Activated CD8-positive, alpha-beta memory T cell treated with anti-CD3 and anti-CD28 coated beads, Interleukin-2, amount 10 ng/mL, durations not matched to agents 7 days and 5 days (primary cell): ENCODE results near the gene RASD1. TPM values are rescaled to one million over a fixed set of nuclear protein-coding genes. Genes with fewer than 3 reads are reported as not detected.

Source experiments
- ATAC-seq: fragments of 150-1000 bp; cut with Tn5 transposase; one replicate; pipeline ENCODE4 v1.10.0; 2021; ENCODE audit warnings: moderate library complexity
- CTCF ChIA-PET: fragments of 350-600 bp; sonication (Branson Sonifier 250); formaldehyde crosslinking; loops from one replicate; lab custom pipeline; 2021; ENCODE audit warnings: antibody characterized with exemption; lab: Charles Lee
- DNase-seq: peaks from one replicate; pipeline ENCODE4 v3.0.0-alpha.2; 2020
- H3K27ac Mint-ChIP-seq: one replicate; pipeline ENCODE4 v1.8.0; 2021; ENCODE audit warnings: mild to moderate bottlenecking, mixed read lengths
- H3K27me3 Mint-ChIP-seq: one replicate; pipeline ENCODE4 v1.8.0; 2021; ENCODE audit warnings: mixed read lengths
- H3K36me3 Mint-ChIP-seq: one replicate; pipeline ENCODE4 v1.8.0; 2021; ENCODE audit warnings: mild to moderate bottlenecking, mixed read lengths
- H3K4me1 Mint-ChIP-seq: one replicate; pipeline ENCODE4 v1.8.0; 2021; ENCODE audit warnings: mixed read lengths
- H3K4me3 Mint-ChIP-seq: one replicate; pipeline ENCODE4 v1.8.0; 2021; ENCODE audit warnings: mild to moderate bottlenecking, moderate library complexity, mixed read lengths
- H3K9me3 Mint-ChIP-seq: one replicate; pipeline ENCODE4 v1.8.0; 2022; ENCODE audit warnings: low read depth, mixed read lengths
- total RNA-seq, 2 experiments: library from RNA; stranded (reverse); gene quantifications; one replicate each; pipeline ENCODE4 v1.2.3, GENCODE V29; 2021

The RASD1 gene
- total RNA-seq, 2 experiments from 2014 or later: 2.2 to 2.5 TPM

GRCh38 chr17:17523001-17523730 is 27.0 kb upstream of the RASD1 start:
- no peaks in the 10 kb centered on the region for H3K36me3 Mint-ChIP-seq
- no peak overlapping the region for H3K27ac Mint-ChIP-seq
- DNase-seq (no peak), ATAC-seq (no peak)
- CTCF ChIA-PET: interaction anchor here (1.7 to 3.0 kb wide), 2 partner anchors 12 to 27 kb away, joined by 5 to 9 read pairs; partner anchors contain the start of gene RASD1
- no peaks in the 10 kb centered on the region for H3K9me3 Mint-ChIP-seq
- H3K4me3 Mint-ChIP-seq: no peak overlapping the region
- no peaks in the 10 kb centered on the region for H3K4me1 Mint-ChIP-seq
- H3K27me3 Mint-ChIP-seq: no peaks in the 10 kb centered on the region

GRCh38 chr17:17520599-17521232 is 24.5 kb upstream of the RASD1 start:
- no peaks in the 10 kb centered on the region for H3K36me3 Mint-ChIP-seq
- no peak overlapping the region for H3K4me3 Mint-ChIP-seq
- no peak for DNase-seq
- no peak overlapping the region for H3K27ac Mint-ChIP-seq
- no peaks in the 10 kb centered on the region for H3K9me3 Mint-ChIP-seq
- no peaks in the 10 kb centered on the region for H3K27me3 Mint-ChIP-seq
- ATAC-seq: no peak
- CTCF ChIA-PET: no interaction called here
- no peaks in the 10 kb centered on the region for H3K4me1 Mint-ChIP-seq

- no peak for DNase-seq
- no peak overlapping the region for H3K27ac Mint-ChIP-seq
- no peaks in the 10 kb centered on the region for H3K4me1 Mint-ChIP-seq
- no peak for ATAC-seq
- no peaks in the 10 kb centered on the region for H3K9me3 Mint-ChIP-seq
- no peaks in the 10 kb centered on the region for H3K27me3 Mint-ChIP-seq
- CTCF ChIA-PET: no interaction called here
- no peaks in the 10 kb centered on the region for H3K36me3 Mint-ChIP-seq
- H3K4me3 Mint-ChIP-seq: no peak overlapping the region
Observed at GRCh38 chr17:17519886-17520285, 23.7 kb upstream of the RASD1 start.

GRCh38 chr17:17518951-17519350 is 22.8 kb upstream of the RASD1 start:
- no peaks in the 10 kb centered on the region for H3K4me1 Mint-ChIP-seq
- H3K27ac Mint-ChIP-seq: no peak overlapping the region
- DNase-seq (no peak), ATAC-seq (no peak)
- no peak overlapping the region for H3K4me3 Mint-ChIP-seq
- H3K27me3 Mint-ChIP-seq: no peaks in the 10 kb centered on the region
- H3K9me3 Mint-ChIP-seq: no peaks in the 10 kb centered on the region
- H3K36me3 Mint-ChIP-seq: no peaks in the 10 kb centered on the region
- CTCF ChIA-PET: no interaction called here

GRCh38 chr17:17518014-17518413 is 21.8 kb upstream of the RASD1 start:
- DNase-seq (no peak), ATAC-seq (no peak)
- Mint-ChIP-seq H3K4me1 (no peaks in the 10 kb centered on the region), H3K9me3 (no peaks in the 10 kb centered on the region), H3K27me3 (no peaks in the 10 kb centered on the region), H3K27ac (no peak overlapping the region), H3K4me3 (no peak overlapping the region), H3K36me3 (no peaks in the 10 kb centered on the region)
- CTCF ChIA-PET: no interaction called here

- DNase-seq (no peak), ATAC-seq (no peak)
- CTCF ChIA-PET: no interaction called here
- H3K9me3 Mint-ChIP-seq: no peaks in the 10 kb centered on the region
- no peaks in the 10 kb centered on the region for H3K36me3 Mint-ChIP-seq
- H3K4me3 Mint-ChIP-seq: no peak overlapping the region
- no peaks in the 10 kb centered on the region for H3K27me3 Mint-ChIP-seq
- no peak overlapping the region for H3K27ac Mint-ChIP-seq
- no peaks in the 10 kb centered on the region for H3K4me1 Mint-ChIP-seq
Observed at GRCh38 chr17:17516941-17517720, 20.9 kb upstream of the RASD1 start.

GRCh38 chr17:17515934-17516930 is 20.0 kb upstream of the RASD1 start:
- ATAC-seq (no peak), DNase-seq (no peak)
- Mint-ChIP-seq H3K36me3 (no peaks in the 10 kb centered on the region), H3K4me1 (no peaks in the 10 kb centered on the region), H3K9me3 (no peaks in the 10 kb centered on the region), H3K27me3 (no peaks in the 10 kb centered on the region), H3K27ac (no peak overlapping the region), H3K4me3 (no peak overlapping the region)
- CTCF ChIA-PET: no interaction called here

- CTCF ChIA-PET: no interaction called here
- Mint-ChIP-seq H3K27me3 (no peaks in the 10 kb centered on the region), H3K36me3 (no peaks in the 10 kb centered on the region), H3K4me3 (no peak overlapping the region), H3K27ac (no peak overlapping the region), H3K4me1 (peaks cover 9% of the 10 kb centered on the region), H3K9me3 (no peaks in the 10 kb centered on the region)
- DNase-seq (no peak), ATAC-seq (no peak)
Observed at GRCh38 chr17:17514993-17515933, 19.1 kb upstream of the RASD1 start.

GRCh38 chr17:17514361-17514992 is 18.3 kb upstream of the RASD1 start:
- Mint-ChIP-seq H3K27me3 (no peaks in the 10 kb centered on the region), H3K9me3 (no peaks in the 10 kb centered on the region), H3K36me3 (no peaks in the 10 kb centered on the region), H3K4me3 (no peak overlapping the region), H3K27ac (no peak overlapping the region), H3K4me1 (peaks cover 14% of the 10 kb centered on the region)
- DNase-seq (no peak), ATAC-seq (no peak)
- CTCF ChIA-PET: no interaction called here

- no peak overlapping the region for H3K27ac Mint-ChIP-seq
- no peak for ATAC-seq
- no peaks in the 10 kb centered on the region for H3K9me3 Mint-ChIP-seq
- peaks cover 14% of the 10 kb centered on the region for H3K4me1 Mint-ChIP-seq
- no peak overlapping the region for H3K4me3 Mint-ChIP-seq
- H3K27me3 Mint-ChIP-seq: no peaks in the 10 kb centered on the region
- CTCF ChIA-PET: no interaction called here
- DNase-seq: no peak
- no peaks in the 10 kb centered on the region for H3K36me3 Mint-ChIP-seq
Observed at GRCh38 chr17:17513626-17514025, 17.4 kb upstream of the RASD1 start.

- H3K4me3 Mint-ChIP-seq: no peak overlapping the region
Observed at GRCh38 chr17:17512866-17513265, 16.7 kb upstream of the RASD1 start.

More at GRCh38 chr17:17512866-17513265, 16.7 kb upstream of the RASD1 start:
- ATAC-seq: no peak
- DNase-seq: no peak
- Mint-ChIP-seq H3K9me3 (no peaks in the 10 kb centered on the region), H3K27me3 (no peaks in the 10 kb centered on the region), H3K27ac (no peak overlapping the region), H3K4me1 (peaks cover 14% of the 10 kb centered on the region), H3K36me3 (no peaks in the 10 kb centered on the region)
- CTCF ChIA-PET: no interaction called here
